Activated CD4-positive, CD25-positive, alpha-beta regulatory T cell treated with anti-CD3 and anti-CD28 coated beads, Interleukin-2, amount 50 U/mL, for 16 hours (primary cell): ENCODE measurements around the gene CKS1B.

ENCODE experiments used
- DNase-seq: peaks from one replicate; pipeline ENCODE4 v3.0.0-alpha.2; 2020; ENCODE audit warnings: low read depth, low spot score

CKS1B gene

DNA sequence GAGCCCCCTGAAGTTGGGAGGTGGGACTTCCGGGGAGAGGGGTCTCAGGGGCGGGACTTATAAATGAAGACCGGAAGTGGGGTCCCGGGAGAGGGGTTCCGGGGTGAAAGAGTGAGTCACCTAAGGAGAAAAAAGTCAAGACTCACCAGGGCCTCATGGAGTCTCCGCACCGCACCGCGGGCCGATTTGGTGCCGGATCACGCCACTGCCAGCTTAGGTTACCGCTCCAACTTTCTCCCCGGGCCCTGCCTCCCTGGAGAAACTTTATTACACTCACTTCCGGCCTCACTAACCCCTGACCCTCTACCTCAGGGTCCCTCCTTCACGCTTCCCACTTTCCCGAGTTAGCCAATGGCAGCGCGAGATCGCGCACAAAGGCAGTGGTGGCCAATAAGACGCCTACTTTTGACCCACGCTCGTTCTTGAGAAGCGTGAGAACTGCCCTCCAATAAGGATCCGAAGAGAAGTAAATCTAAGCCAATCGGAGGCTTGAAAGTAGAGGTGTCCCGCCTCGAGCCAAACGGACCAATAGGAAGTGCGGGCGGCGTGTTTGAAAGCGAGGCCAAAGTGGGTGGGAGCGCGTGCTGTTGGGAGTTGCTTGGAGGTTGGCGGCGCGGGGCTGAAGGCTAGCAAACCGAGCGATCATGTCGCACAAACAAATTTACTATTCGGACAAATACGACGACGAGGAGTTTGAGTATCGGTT is at the start of gene CKS1B:
CKS1B (plus strand) TSS at position 580 of the 706 bp plus-strand sequence; CDS start at position 645, 65 bp downstream.
- peak; percentile 96 for DNase-seq

DNA sequence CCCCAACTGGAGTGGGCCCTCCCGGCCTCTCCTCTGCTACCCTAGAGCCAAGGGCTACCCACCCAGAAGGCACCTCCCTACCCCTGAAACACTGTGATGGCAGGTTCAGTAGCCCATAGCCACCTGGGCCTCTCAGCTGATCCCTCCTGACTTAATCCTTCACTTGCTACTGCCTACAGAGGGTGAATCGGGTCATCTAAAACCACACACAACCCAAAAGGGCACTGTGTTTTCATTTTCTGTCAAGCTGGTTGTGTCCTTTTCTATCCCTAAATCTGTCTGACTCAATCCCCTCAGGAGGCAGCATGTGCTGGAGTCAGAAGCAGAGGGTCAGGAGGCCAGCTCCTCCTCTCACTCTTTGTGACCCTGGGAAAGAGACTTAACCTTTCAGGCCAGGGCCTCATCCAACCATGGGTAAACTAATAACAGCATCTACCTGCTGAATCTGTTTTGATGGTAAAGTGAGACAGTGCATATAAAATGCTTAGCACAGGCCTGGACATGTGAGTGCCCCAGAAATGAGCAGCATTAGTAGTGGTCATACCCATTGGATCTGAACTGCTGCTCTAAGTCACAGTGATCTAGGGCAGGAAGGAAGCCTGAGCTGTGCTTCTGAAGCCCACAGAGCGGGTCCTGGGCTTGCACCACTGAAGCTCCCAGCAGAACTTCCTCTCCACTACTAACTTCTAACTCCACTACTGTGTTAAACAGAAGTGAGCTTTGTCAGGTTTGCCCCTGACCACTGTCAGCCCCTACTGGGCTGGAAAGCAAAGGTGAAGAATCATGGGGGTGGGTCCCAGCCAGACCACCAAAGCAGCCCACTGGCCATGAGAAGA is 48.9 kb upstream of the CKS1B start:
- no peak for DNase-seq

DNA sequence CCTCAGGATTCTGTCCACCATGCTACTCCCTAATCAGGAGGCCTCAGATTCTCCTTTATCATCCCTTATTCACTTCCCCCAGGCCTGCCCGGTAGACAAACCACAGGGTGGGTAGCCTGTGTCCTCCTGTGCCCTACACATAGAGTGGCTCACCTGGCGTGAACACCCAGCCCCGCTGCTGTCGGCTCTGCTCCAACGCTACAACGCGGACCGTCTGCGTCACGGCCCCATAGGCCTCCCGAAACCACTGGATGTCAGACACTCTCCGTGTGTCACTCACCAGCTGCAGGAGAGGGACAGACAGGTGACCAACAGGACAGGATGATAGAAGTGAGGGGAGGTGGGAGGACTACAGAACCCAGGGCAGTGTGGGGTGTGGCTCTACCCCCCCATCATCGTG is 48.3 kb upstream of the CKS1B start:
- DNase-seq = no peak

DNA sequence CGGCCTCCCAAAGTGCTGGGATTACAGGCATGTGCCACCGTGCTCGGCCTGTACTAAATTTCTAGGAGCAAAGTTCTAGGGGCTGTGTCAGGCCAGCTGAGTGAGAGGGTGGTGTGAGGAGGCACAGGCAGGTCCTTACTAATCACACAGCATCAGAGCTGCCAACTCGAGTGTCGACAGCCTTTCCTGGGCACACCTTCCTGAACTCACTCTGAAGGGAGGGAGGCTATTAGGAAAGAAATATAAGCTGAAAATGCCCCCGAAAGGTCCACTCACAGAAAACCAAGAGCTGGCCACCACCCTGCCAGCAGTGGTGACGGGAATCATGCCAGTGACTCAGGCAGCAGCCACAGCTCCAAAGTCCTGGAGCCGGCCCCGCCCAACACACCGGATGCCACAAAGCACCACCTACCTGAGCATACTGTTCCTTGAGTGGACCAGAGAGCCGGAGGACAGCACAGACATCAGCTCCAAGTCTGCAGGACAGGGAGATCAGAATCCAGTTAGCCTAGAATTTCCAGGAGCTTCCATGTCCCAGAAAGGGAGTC is 42.5 kb upstream of the CKS1B start:
- no peak for DNase-seq

DNA sequence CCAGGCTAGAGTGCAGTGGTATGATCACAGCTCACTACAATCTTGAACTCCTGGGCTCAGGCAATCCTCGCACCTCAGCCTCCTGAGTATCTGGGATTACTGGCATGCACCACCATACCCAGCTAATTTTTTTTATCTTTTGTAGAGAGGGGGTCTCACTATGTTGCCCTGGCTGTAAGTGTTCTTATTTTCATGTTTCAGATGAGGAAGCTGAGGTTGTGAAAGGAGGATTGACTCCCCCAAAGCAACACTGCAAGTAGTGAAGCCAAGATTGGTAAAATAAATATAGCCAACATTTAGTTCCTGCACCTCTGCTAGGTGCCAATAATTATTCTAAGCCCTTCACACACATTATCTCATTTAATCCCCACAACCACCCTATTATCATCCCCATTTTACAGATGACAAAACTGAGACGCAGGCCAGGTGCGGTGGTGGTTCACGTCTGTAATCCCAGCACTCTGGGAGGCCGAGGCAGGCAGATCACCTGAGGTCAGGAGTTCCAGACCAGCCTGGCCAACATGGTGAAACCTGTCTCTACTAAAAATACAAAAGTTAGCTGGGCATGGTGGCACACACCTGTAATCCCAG is 40.0 kb upstream of the CKS1B start:
- DNase-seq = no peak

DNA sequence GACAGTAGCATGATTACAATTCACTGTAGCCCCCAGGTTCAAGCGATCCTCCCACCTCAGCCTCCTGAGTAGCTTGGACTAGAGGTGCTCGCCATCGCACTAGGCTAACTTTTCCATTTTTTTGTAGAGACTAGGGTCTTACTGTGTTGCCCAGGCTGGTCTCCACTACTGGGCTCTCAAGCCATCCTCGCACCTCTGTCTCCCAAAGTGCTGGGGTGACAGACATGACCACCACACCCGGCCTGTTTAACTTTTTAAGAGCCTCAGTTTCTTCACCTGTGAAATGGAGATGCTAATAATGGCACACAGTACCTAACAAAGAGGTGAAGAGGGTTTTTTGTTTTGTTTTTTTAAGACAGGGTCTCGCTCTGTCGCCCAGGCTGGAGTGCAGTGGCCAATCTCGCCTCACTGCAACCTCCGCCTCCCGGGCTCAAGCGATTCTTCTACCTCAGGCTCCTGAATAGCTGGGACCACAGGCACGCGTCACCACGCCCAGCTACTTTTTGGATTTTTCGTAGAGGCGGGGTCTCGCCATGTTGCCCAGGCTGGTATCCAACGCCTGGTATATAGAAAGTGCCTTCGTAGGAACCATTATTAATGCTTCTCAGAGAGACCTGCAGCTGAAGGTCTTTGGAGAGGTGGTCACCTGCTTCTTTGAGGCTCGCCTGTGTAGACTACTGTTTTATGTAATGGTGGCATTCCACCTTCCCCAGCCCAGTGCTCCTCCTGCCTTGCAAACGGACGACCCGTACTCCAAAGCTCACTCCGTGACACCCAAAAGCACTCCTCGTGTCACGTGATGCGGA is 38.5 kb upstream of the CKS1B start:
- no peak for DNase-seq

DNA sequence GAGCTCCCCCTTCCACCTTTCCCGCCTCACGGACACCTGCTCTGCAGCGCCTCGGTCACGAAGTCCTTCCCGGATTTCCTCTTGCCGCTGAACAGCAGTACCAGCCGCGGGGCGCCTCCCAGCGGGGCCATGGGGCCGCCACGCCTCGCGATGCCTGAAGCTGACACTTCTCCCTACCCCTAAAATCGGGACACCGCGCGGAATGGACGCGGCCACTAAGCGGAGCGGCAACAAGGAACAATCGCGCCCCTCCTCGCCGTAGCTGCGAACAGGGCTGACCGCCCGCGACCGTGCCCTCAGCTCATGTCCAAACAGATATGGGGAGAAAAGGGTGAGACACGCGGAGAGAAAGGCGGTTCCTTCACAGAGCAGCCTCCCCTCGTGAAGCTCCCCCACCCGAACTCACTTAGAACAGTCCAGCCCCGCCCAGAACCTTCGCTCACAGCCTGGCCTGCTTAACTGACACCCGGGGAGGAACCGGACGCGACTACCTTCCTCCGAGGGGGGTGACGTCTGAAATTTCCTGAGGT is 37.9 kb upstream of the CKS1B start, which contains the start of gene PMVK:
PMVK (minus strand) TSS at position 165 of the 530 bp plus-strand sequence; CDS start at position 131, 34 bp downstream.
- DNase-seq = peak; percentile 92

DNA sequence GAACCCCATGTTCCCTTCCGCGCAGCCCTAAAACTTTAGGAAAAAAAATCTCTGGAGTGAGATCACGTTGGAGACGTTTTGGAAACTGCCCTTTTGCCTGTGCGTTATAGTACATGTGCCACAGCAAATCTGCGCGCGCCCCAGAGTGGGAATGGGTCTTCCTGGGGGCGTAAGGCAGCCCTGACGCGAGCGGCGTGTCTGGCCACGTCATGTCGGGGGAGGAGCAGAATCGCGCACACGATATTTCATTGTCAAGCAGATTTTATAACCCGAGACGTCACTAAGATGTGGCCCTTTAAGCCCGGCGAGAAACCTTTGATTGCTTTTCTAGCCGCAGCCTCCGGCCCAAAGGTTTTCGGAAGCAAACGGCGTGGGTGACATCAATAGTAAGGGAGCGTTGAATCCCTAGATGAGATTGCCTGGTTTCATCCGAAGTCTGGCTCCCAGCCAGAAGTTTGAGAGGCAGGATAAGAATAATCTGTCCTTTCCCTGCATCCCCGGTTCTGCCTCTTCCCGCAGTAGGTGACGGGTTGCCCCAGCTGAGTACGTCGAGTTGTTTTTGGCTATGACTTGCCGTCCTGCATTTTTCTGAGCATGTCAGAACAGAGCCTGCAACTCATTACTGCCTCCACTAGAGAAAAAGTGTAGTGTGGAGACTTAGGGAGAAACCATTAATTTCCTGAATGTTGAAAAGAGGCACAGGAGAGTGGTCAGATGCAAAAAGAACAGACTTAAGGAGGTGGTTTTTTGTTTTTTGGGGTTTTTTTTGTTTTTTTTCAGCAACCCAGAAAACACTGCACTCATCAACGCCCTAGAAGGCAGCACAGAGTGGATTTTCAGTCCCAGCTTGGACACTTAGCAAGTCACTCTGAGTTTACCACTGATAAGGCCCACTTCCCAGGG is 37.1 kb upstream of the CKS1B start:
- peak; percentile 82 for DNase-seq

DNA sequence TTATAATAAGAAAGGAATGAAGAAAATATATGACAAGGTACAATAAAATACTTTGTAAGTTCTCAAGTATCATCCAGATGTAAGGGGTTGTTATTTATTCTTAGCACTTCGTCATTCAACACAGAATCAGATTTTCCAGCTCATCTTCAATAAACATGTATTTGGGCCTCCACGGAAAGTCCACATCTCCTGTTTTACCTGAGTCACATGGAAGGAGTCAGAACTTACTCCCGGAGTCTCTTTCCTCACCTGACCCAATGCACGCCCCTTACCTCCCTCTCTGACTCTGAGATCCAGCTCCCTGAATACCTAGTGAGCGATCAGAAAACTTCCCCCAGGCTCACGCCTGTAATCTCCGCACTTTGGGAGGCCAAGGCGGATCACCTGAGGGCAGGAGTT is 36.5 kb upstream of the CKS1B start:
- DNase-seq = no peak

DNA sequence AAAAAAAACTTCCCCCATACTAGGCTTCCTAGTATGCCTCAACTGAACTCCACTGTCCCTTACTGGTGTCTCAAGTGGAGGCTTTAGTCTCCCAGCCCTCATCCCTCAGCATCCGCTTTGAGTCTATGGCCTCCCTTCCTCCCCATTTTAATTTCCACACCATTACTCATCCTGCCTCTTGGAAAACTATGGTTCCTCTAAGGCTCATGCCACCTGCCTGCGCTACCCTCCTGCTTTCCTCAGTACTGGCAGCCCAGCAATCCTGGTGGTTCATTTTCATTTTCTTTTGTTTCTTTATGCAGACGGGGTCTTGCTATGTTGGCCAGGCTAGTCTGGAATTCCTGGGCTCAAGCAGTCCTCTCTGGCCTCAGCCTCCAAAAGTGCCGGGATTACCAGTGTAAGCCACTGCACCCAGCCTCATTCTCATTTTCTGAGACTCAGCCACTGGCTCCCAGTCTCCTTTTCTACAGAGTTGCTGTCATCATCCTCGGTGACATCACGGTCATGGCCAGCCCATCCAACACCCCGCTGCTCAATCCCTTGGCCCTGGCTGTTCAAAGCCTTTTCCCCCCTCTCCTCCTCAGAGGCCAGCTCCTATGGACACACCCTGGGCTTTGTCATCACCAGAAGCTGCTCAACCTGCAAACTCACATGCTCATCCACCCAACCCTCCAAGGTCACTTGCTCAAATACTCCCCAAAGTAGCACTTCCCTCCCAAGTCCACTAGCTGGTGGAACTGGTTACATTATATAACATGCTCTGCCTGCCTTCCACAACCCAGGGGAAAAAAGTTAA is 35.7 kb upstream of the CKS1B start:
- DNase-seq = no peak

DNA sequence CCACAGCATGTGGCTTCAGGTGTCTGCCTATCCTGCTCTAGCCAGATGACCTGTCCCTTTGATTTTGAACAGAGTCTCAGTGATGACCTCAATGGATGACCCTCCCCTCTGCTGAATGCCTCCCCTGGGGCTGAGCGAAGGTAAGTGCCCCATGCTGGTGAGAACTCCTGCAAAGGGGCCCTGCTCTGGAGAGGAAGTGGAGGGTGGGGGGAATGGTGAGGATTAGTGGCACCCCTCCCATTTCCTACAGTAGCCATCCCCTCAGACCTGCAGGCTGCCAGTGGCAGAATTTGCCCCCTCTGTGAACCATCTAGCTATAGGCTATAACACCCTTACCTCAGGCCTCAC is 34.3 kb upstream of the CKS1B start:
- no peak for DNase-seq

DNA sequence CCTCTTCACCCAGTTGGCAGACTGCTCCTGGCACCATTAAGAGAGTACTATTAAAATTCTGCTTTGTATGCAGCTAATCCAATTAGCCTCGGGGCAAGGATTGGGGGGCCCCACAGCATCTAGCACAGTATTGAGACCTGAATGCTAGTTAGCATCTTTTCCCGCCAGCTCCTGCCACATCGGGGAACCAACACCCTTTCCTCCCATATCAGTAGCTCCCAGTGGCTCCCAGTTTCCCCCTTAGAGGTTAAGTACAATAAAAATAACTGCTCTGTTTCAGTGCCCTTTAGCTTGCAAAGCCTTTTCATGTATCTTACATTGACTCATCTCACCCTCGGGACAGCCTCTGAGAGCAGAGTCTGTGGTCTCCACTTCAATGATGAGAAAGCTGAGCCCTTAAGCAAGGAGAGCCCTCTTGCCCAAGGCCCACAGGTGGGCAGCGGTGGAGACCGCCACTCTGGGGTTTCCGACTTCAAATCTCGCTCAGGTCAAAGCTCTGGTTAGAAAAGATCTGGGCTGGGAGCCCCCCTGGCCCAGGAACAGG is 33.8 kb upstream of the CKS1B start:
- no peak for DNase-seq

DNA sequence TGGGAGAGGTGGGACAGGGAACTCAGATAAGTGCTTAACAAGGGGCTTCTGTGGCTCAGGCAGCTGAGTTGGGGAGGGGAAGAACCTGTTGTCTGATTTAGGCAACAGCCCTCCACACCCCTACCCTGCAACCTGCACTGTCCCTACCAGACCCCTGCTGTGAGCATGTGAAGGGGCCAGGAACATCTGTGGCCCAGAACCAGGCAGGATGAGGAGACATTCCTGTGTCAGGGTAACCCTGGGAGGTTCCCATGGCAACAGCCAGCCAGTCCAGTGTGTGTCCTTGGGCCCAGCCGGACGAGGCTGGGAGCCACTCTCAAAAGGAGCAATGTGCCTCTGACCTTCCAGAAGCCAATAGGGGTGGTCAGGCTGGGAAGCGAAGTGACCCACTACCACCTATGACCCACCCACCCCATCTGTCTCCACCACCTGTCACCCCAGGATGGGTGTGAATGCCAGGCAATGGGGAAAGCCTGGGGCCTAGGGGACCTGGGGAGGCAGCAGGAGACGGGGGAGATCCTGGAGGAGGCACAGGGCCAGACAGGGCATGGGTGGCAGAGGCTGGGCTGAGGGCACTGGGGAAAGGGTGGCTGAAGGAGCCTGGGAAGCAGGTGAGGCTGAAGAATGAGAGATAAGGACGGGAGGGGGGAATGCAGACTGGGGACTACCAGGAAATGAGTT is 33.0 kb upstream of the CKS1B start:
- no peak for DNase-seq

DNA sequence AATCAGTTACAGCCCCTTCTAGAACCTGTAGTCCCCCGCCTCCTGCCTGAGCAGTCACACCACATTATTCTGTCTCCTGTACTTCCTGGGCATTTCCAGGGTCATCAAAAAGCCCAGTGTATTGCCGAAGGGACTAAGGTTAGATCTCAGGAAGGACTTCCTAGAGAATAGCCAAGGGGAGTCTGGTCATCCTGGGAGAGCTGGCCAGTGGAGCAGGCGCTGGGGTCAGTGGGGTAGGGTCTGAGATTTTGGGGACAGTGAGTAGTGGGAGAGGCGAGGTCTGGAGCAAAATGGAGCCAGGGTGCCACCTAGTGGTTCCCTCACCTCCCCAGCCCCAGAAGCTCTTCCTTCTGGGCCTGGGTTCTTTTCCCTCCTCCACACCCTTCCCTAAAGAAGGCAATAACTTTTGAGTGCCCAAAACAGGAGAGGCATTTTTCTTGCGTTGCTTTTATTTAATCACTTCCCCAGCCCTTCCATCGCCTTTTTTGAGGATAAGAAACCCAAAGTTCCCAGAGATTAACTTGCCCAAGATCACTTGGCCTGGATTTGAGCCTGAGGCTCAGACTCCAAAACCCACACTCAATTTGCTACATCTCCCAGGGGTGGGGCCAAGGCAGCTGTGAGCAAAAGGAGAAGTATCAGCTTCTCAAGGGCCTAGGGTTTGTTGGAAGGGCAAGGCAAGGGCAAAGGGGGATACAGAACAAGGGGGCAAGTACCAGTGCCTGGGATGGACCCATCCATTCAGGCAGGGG is 30.7 kb upstream of the CKS1B start:
- no peak for DNase-seq

DNA sequence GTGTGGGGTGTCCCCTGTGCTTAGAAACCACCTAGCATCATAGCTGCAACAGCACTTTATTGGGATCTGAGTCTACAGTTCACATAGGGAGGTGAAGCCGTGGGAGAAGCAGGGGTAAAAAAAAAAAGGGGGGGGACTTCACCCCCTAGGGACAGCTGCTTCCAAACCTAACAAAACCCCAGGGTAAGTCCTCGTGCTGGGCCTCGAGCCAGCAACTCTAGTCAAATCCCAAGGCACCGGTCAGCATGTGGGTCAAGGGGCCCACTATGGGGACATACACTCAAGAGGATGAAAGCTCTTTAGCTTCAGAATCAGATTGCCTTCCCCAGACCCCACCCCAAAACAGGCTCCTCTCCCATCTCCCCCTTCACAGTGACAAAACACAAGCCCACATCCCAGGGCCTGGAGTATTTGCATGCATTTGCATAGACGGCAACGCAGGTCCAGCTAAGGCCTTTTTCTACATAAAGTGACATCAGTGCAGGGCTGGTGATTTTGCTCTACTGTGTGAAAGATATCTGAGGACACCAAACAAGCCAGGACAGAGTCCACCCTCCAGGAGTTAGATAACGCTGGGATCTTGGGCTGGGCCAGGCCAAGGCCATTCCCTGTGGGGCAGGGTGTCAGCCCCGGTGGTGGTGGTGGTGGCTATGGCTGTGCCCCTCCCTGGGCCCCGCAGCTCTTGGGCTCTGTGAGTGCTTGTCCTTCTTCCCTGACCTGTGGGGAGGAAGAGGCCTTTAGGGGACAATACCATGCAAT is 29.9 kb upstream of the CKS1B start:
- DNase-seq = no peak

DNA sequence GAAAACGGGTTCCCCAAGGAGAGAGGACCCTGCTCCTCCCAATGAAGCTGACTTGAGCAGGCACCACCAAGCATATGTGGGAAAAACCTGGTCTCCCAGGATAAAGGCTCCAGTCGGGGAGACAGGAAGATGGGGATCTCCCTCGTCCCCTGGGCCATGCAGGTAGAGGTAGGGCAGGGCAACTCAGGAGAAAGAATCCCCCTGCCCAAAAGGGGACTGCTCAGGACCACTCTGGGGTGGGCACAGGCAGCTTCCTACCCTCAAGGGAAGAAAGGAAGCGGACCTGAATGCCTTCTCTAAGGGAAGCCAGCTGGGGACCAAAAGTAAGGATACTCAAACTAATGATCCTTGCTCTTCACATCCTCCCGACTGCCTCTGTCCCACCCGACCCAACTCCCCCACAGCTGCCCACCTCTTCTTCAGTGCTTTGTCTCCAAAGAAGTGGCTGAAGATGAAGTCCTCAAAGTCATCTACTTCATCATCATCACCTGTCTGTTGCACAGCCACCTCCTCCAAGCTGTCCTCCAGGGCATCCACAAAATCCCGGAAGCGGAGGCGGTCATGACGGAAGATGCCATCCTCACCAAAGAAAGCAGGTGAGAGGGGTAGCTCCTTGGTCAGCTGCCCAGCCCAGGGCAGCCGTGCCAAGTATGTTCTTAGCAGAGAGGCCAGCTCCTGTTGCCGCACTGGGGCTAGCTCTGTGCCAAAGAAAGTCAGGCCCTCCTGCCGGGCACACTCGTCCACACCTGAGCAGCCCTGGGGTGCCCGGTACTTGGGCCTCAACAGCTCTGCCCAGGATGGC is 29.1 kb upstream of the CKS1B start:
- no peak for DNase-seq
